ENCODE results near the gene RILPL1.
"Not testable (repeated sequence)": the region's sequence is repeated elsewhere in the genome, so short reads cannot be mapped to it uniquely, and the experiment has no call there.

RILPL1 gene

GRCh38 chr12:123485756-123486155 lies 47.8 kb downstream of the RILPL1 start:
- FAIRE-seq, result no peak
- DNase-seq (ENCODE audit: insufficient read length, low spot score), result no peak
- TF ChIP-seq POLR2AphosphoS5 (IDR thresholded peaks at IDR 0.05; ENCODE audit: low read depth, low read length) (no peak), SPI1 (IDR thresholded peaks at IDR 0.05; ENCODE audit: low read depth, low read length) (no peak), POU2F2 (IDR thresholded peaks at IDR 0.05; ENCODE audit: low read depth, low read length) (no peak), POLR2A (IDR thresholded peaks at IDR 0.05; ENCODE audit: low read depth, low read length) (no peak), PAX5 (IDR thresholded peaks at IDR 0.05; ENCODE audit: insufficient read depth, low read length, severe bottlenecking) (no peak), TAF1 (IDR thresholded peaks at IDR 0.05; ENCODE audit: low read depth, low read length) (no peak)

- TF ChIP-seq POU2F2 (IDR thresholded peaks at IDR 0.05; ENCODE audit: low read depth, low read length) (no peak), SPI1 (IDR thresholded peaks at IDR 0.05; ENCODE audit: low read depth, low read length) (no peak), PAX5 (IDR thresholded peaks at IDR 0.05; ENCODE audit: insufficient read depth, low read length, severe bottlenecking) (no peak), POLR2AphosphoS5 (IDR thresholded peaks at IDR 0.05; ENCODE audit: low read depth, low read length) (no peak), TAF1 (IDR thresholded peaks at IDR 0.05; ENCODE audit: low read depth, low read length) (no peak), POLR2A (IDR thresholded peaks at IDR 0.05; ENCODE audit: low read depth, low read length) (no peak)
- FAIRE-seq (peak; percentile 43), DNase-seq (ENCODE audit: insufficient read length, low spot score) (peak; percentile 32)
Measured at GRCh38 chr12:123483602-123484248, 49.8 kb downstream of the RILPL1 start.

- DNase-seq (ENCODE audit: insufficient read length, low spot score), result no peak
- no peak for FAIRE-seq
- no peak for TF ChIP-seq POU2F2 (IDR thresholded peaks at IDR 0.05; ENCODE audit: low read depth, low read length)
Measured at GRCh38 chr12:123482876-123483275, 50.6 kb downstream of the RILPL1 start.

GRCh38 chr12:123481251-123481650 lies 52.3 kb downstream of the RILPL1 start:
- not testable (repeated sequence) for DNase-seq (ENCODE audit: insufficient read length, low spot score); FAIRE-seq

GRCh38 chr12:123479442-123480180 lies 53.9 kb downstream of the RILPL1 start:
- TF ChIP-seq PAX5 (IDR thresholded peaks at IDR 0.05; ENCODE audit: insufficient read depth, low read length, severe bottlenecking) (no peak), POLR2AphosphoS5 (IDR thresholded peaks at IDR 0.05; ENCODE audit: low read depth, low read length) (no peak), SPI1 (IDR thresholded peaks at IDR 0.05; ENCODE audit: low read depth, low read length) (no peak), POU2F2 (IDR thresholded peaks at IDR 0.05; ENCODE audit: low read depth, low read length) (no peak), TAF1 (IDR thresholded peaks at IDR 0.05; ENCODE audit: low read depth, low read length) (no peak), POLR2A (IDR thresholded peaks at IDR 0.05; ENCODE audit: low read depth, low read length) (no peak)
- FAIRE-seq (no peak), DNase-seq (ENCODE audit: insufficient read length, low spot score) (no peak)

- no peak for TF ChIP-seq TAF1 (IDR thresholded peaks at IDR 0.05; ENCODE audit: low read depth, low read length)
- TF ChIP-seq POU2F2 (IDR thresholded peaks at IDR 0.05; ENCODE audit: low read depth, low read length), result no peak
- no peak for TF ChIP-seq SPI1 (IDR thresholded peaks at IDR 0.05; ENCODE audit: low read depth, low read length)
- no peak for TF ChIP-seq POLR2A (IDR thresholded peaks at IDR 0.05; ENCODE audit: low read depth, low read length)
- TF ChIP-seq PAX5 (IDR thresholded peaks at IDR 0.05; ENCODE audit: insufficient read depth, low read length, severe bottlenecking), result no peak
- TF ChIP-seq POLR2AphosphoS5 (IDR thresholded peaks at IDR 0.05; ENCODE audit: low read depth, low read length), result no peak
- DNase-seq (ENCODE audit: insufficient read length, low spot score), result no peak
- FAIRE-seq, result no peak
Measured at GRCh38 chr12:123478762-123479161, 54.8 kb downstream of the RILPL1 start.

GRCh38 chr12:123478069-123478468 lies 55.5 kb downstream of the RILPL1 start:
- DNase-seq (ENCODE audit: insufficient read length, low spot score) (no peak), FAIRE-seq (no peak)
- TF ChIP-seq POLR2A (IDR thresholded peaks at IDR 0.05; ENCODE audit: low read depth, low read length) (no peak), TAF1 (IDR thresholded peaks at IDR 0.05; ENCODE audit: low read depth, low read length) (no peak), PAX5 (IDR thresholded peaks at IDR 0.05; ENCODE audit: insufficient read depth, low read length, severe bottlenecking) (no peak), POLR2AphosphoS5 (IDR thresholded peaks at IDR 0.05; ENCODE audit: low read depth, low read length) (no peak), POU2F2 (IDR thresholded peaks at IDR 0.05; ENCODE audit: low read depth, low read length) (no peak), SPI1 (IDR thresholded peaks at IDR 0.05; ENCODE audit: low read depth, low read length) (no peak)

GRCh38 chr12:123475246-123475703 lies 58.2 kb downstream of the RILPL1 start:
- TF ChIP-seq SPI1 (IDR thresholded peaks at IDR 0.05; ENCODE audit: low read depth, low read length), result no peak
- no peak for TF ChIP-seq POU2F2 (IDR thresholded peaks at IDR 0.05; ENCODE audit: low read depth, low read length)
- DNase-seq (ENCODE audit: insufficient read length, low spot score) (no peak), FAIRE-seq (no peak)

- TF ChIP-seq POU2F2 (IDR thresholded peaks at IDR 0.05; ENCODE audit: low read depth, low read length), result no peak
- TF ChIP-seq PAX5 (IDR thresholded peaks at IDR 0.05; ENCODE audit: insufficient read depth, low read length, severe bottlenecking), result no peak
- TF ChIP-seq SPI1 (IDR thresholded peaks at IDR 0.05; ENCODE audit: low read depth, low read length), result no peak
- TF ChIP-seq POLR2A (IDR thresholded peaks at IDR 0.05; ENCODE audit: low read depth, low read length), result no peak
- no peak for TF ChIP-seq POLR2AphosphoS5 (IDR thresholded peaks at IDR 0.05; ENCODE audit: low read depth, low read length)
- TF ChIP-seq TAF1 (IDR thresholded peaks at IDR 0.05; ENCODE audit: low read depth, low read length), result no peak
- FAIRE-seq (no peak), DNase-seq (ENCODE audit: insufficient read length, low spot score) (no peak)
Measured at GRCh38 chr12:123474485-123475245, 58.9 kb downstream of the RILPL1 start.

- TF ChIP-seq POU2F2 (IDR thresholded peaks at IDR 0.05; ENCODE audit: low read depth, low read length) (no peak), POLR2AphosphoS5 (IDR thresholded peaks at IDR 0.05; ENCODE audit: low read depth, low read length) (no peak), SPI1 (IDR thresholded peaks at IDR 0.05; ENCODE audit: low read depth, low read length) (no peak), POLR2A (IDR thresholded peaks at IDR 0.05; ENCODE audit: low read depth, low read length) (no peak; the same call in 1 of the 2 replicates), PAX5 (IDR thresholded peaks at IDR 0.05; ENCODE audit: insufficient read depth, low read length, severe bottlenecking) (no peak), TAF1 (IDR thresholded peaks at IDR 0.05; ENCODE audit: low read depth, low read length) (no peak)
- FAIRE-seq (no peak), DNase-seq (ENCODE audit: insufficient read length, low spot score) (no peak)
Measured at GRCh38 chr12:123472438-123472849, 61.1 kb downstream of the RILPL1 start.
